PFSK-1 (cell line): ENCODE results near the gene ARSA.

Source experiments
- POLR2AphosphoS5 ChIP-seq: IDR thresholded peaks from 2 replicates; pipeline ENCODE4 v1.6.1; 2012; ENCODE audit warnings: low read depth, mild to moderate bottlenecking, control low read depth, low read length, moderate library complexity
- REST ChIP-seq, 2 experiments: IDR thresholded peaks; 2 replicates each; pipeline versions ENCODE4 v1.6.1 to v1.8.0; 2011 to 2012; ENCODE audit warnings: low read depth in 2 of 2, low read length in 2 of 2, control low read depth in 1 of 2, inconsistent platforms in 1 of 2, mild to moderate bottlenecking in 1 of 2, moderate library complexity in 1 of 2; ENCODE audit not compliant: insufficient read depth in 1 of 2
- SIN3A ChIP-seq: IDR thresholded peaks from 2 replicates; pipeline ENCODE4 v1.6.1; 2012; ENCODE audit warnings: mild to moderate bottlenecking, low read length, moderate library complexity, borderline replicate concordance; ENCODE audit not compliant: insufficient read depth
- TAF1 ChIP-seq: IDR thresholded peaks from 2 replicates; pipeline ENCODE4 v1.6.1; 2012; ENCODE audit warnings: low read length, control low read depth, borderline replicate concordance; ENCODE audit not compliant: insufficient read depth

GRCh38 chr22:50633771-50634170, 5.8 kb upstream of the ARSA start:
- no peak for TF ChIP-seq POLR2AphosphoS5
- TF ChIP-seq TAF1: no peak
- no peak for TF ChIP-seq REST (IDR thresholded peaks at IDR 0.05; ENCODE audit: insufficient read depth in 1 of 2, low read depth in 2 of 2, low read length in 2 of 2)
- no peak for TF ChIP-seq SIN3A
